Colonic mucosa (tissue), 4 donors: Measurements from ENCODE around the gene PBXIP1. TPM values are rescaled to one million over a fixed set of nuclear protein-coding genes. Genes with fewer than 3 reads are reported as not detected.
"Not testable (repeated sequence)": the region's sequence is repeated elsewhere in the genome, so short reads cannot be mapped to it uniquely, and the experiment has no call there.

Experiments
- DNase-seq: peaks from one replicate; pipeline ENCODE4 v3.0.0-alpha.2; 2020
- H3K27ac ChIP-seq: fragments of 200-600 bp; one replicate; pipeline ENCODE4 v1.8.0; 2021
- H3K27me3 ChIP-seq: fragments of 200-600 bp; one replicate; pipeline ENCODE4 v1.8.0; 2021
- H3K36me3 ChIP-seq: fragments of 200-600 bp; one replicate; pipeline ENCODE4 v1.8.0; 2021
- H3K4me1 ChIP-seq: fragments of 200-600 bp; one replicate; pipeline ENCODE4 v1.8.0; 2021; ENCODE audit warnings: mild to moderate bottlenecking
- H3K4me3 ChIP-seq: fragments of 200-600 bp; one replicate; pipeline ENCODE4 v1.8.0; 2021
- H3K9ac ChIP-seq, 2 donors: one replicate each; pipeline ENCODE4 v1.7.0; 2013; ENCODE audit warnings: control low read depth in 2 of 2, low read depth in 2 of 2, low read length in 2 of 2
- H3K9me3 ChIP-seq: fragments of 200-600 bp; one replicate; pipeline ENCODE4 v1.8.0; 2021
- intact Hi-C: fragments of 100-400 bp; cut with DNase I; formaldehyde crosslinking; loops from one replicate; pipeline ENCODE4 v1.14.1; 2022
- total RNA-seq, 2 donors: library from RNA; stranded (reverse); fragmentation: NEBNext Ultra II Directional in 1 of 2; extraction: Animal tissue kit (Norgen Biotek cat#: 25700) in 1 of 2; gene quantifications; one replicate each; pipeline ENCODE4 v1.2.1, GENCODE V29; 2021
- TF ChIP-seq, protein P1 (sequence below): fragments of 200-600 bp; IDR thresholded peaks from one replicate; pipeline ENCODE4 v1.8.0; 2022; ENCODE audit warnings: antibody characterized with exemption, mild to moderate bottlenecking
- donor health status: healthy.
- donor health status: DM: no; HTN: no; CAD: no.
- donor health status: DM: no; HTN: no; CAD: no.

The PBXIP1 gene
- total RNA-seq, 2 donors from 2014 or later: 22.0 to 51.4 TPM

DNA sequence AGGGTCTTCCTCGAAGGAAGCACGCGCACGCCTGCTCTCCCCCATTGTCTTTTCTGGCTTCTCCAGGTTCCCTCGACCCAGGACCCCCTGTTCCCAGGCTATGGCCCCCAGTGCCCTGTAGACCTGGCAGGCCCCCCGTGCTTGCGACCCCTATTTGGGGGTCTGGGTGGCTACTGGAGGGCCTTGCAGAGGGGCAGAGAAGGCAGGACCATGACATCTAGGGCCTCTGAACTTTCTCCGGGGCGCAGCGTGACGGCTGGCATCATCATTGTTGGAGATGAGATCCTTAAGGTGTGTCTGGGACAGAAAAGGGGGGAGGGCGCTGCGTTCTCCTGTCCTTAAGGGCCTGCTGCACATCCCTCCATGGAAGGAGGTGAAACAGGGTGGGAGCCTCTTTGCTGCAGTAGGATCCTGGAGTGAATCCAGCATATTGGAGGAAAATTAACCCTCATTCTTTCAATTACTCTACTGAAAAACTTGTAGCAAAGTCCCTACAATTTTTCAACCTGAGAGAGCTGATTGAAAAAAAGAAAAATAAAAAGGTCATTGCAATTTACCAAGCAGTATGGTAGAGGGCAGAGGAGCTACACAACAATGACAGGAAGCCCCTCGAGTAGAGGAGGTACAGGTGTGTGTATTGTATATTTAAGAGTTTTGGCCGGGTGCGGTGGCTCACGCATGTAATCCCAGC lies 28.0 kb upstream of the PBXIP1 start:
- no peak for DNase-seq
- no peaks in the 10 kb centered on the region for H3K27me3 ChIP-seq
- peaks cover 7% of the 10 kb centered on the region for H3K36me3 ChIP-seq
- H3K27ac ChIP-seq: peak overlapping the region; percentile 53
- H3K9me3 ChIP-seq: no peaks in the 10 kb centered on the region
- peak overlapping the region; percentile 74 to 97 for H3K9ac ChIP-seq
- TF ChIP-seq, protein P1, sequence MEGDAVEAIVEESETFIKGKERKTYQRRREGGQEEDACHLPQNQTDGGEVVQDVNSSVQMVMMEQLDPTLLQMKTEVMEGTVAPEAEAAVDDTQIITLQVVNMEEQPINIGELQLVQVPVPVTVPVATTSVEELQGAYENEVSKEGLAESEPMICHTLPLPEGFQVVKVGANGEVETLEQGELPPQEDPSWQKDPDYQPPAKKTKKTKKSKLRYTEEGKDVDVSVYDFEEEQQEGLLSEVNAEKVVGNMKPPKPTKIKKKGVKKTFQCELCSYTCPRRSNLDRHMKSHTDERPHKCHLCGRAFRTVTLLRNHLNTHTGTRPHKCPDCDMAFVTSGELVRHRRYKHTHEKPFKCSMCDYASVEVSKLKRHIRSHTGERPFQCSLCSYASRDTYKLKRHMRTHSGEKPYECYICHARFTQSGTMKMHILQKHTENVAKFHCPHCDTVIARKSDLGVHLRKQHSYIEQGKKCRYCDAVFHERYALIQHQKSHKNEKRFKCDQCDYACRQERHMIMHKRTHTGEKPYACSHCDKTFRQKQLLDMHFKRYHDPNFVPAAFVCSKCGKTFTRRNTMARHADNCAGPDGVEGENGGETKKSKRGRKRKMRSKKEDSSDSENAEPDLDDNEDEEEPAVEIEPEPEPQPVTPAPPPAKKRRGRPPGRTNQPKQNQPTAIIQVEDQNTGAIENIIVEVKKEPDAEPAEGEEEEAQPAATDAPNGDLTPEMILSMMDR: no peak
- intact Hi-C loops: no loop called here
- peaks cover 5% of the 10 kb centered on the region for H3K4me1 ChIP-seq
- H3K4me3 ChIP-seq: peak overlapping the region; percentile 78

DNA sequence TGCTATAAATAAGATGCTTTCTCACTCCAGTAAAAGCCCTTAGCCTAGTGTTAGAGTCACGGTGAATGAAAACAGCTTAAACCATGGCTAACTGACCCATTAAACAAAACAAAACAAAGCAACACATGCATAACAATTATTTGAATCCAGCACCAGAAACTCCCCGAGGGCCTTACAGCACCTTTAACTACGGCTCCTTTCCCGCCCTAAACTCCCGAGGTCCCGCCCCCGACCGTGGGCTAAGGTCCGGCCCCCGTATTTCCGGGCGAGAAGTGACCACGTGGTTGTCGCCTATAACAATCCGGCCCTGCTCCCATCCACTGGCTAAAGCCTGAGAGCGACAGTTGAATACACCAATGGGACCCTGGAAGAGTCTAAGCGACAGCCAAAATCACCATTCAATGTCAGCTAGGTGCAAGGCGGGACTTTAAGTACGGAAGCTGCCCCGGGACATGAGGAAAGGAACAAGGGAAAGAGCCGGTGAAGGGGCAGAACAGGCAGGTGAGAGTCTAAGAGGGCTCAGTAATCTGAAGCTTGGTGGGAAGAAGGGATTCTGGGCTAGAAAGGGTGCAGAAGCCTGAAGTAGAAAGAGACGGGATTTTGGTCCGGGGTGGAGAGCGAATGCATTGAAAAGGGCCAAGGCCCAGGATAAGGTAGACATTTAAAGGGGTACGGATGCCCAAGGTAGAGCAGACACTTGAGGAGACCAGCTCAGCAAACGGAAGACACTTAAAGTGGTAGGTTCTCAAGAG lies 27.2 kb upstream of the PBXIP1 start, which contains the start of gene FLAD1:
Gene FLAD1 (plus strand): TSS at position 448 of the 752 bp plus-strand sequence. CDS start 351 bp downstream, outside the sequence.
- TF ChIP-seq, protein P1: no peak
- intact Hi-C loops: no loop called here
- Histone ChIP-seq H3K27me3 (no peaks in the 10 kb centered on the region), H3K9me3 (no peaks in the 10 kb centered on the region), H3K9ac (peak within 1 kb of the TSS; percentile 74 to 97), H3K27ac (peak within 1 kb of the TSS; percentile 53), H3K4me3 (peak within 1 kb of the TSS; percentile 78), H3K36me3 (no peaks in the 10 kb centered on the region), H3K4me1 (peaks cover 5% of the 10 kb centered on the region)
- DNase-seq: peak; percentile 99

DNA sequence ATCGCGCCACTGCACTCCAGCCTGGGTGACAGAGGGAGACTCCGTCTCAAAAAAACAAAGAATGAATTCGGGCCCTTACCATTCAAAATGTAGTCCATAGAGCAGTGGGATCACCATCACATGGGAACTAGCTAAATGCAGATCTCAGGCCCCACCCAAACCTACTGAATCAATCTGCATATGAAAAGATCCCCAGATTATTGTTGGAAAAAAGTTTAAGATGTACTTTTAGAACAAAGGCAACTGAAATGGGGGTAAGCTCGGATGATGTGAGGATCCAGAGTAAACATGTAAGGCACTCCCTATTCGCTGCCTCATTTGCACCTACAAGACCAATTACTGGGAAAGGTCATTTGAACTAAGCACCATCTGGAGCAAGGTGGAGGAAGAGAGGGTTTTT lies 26.4 kb upstream of the PBXIP1 start:
- no peaks in the 10 kb centered on the region for H3K36me3 ChIP-seq
- H3K4me3 ChIP-seq: peak overlapping the region; percentile 78
- peaks cover 5% of the 10 kb centered on the region for H3K4me1 ChIP-seq
- intact Hi-C loops: no loop called here
- H3K9ac ChIP-seq: peak overlapping the region in 1 of 2 donors; percentile 97
- no peaks in the 10 kb centered on the region for H3K27me3 ChIP-seq
- TF ChIP-seq, protein P1: no peak
- no peak for DNase-seq
- H3K27ac ChIP-seq: peak overlapping the region; percentile 13
- no peaks in the 10 kb centered on the region for H3K9me3 ChIP-seq

DNA sequence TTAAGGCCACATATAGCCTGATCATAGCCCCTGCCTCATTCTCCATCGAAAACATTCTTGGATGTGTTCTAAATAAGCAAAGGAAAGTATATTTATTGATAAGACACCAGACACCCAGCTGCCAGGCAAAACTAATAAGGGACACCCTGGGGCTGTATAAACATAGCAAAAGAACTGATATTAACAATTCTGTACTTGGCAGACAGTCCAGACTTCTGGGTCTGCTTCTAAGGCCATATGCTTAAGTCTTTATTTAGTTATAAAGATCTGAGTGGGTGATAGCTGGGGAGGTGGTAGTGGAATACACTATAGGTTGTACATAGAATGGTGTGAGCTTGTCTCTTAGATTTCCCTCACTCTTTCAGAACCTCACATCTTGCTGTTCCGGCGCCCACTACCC lies 22.5 kb upstream of the PBXIP1 start:
- H3K4me1 ChIP-seq: no peaks in the 10 kb centered on the region

DNA sequence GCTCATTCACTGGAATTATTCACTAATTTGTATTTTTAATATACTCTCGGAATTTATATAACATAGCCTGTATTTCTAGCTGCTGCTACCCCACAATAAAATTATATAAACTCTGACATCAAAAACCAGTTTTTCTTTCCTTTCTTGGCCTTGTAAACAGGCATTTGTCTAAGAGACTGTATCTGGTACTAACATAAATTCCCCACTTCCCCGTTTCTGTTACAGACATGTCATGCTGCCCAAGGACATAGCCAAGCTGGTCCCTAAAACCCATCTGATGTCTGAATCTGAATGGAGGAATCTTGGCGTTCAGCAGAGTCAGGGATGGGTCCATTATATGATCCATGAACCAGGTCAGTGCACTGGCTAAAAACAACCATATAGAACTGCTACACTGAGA lies 21.9 kb upstream of the PBXIP1 start:
- H3K4me3 ChIP-seq, H3K27ac ChIP-seq, H3K9me3 ChIP-seq, H3K27me3 ChIP-seq, H3K36me3 ChIP-seq, intact Hi-C loops, H3K9ac ChIP-seq, DNase-seq, H3K4me1 ChIP-seq: not testable (repeated sequence)

More for the DNA sequence above, 22.5 kb upstream of the PBXIP1 start:
- Histone ChIP-seq H3K27ac (no peak overlapping the region), H3K9ac (no peak overlapping the region), H3K4me3 (no peak overlapping the region), H3K36me3 (no peaks in the 10 kb centered on the region), H3K9me3 (no peaks in the 10 kb centered on the region), H3K27me3 (no peaks in the 10 kb centered on the region)
- TF ChIP-seq, protein P1: no peak
- intact Hi-C loops: no loop called here
- no peak for DNase-seq
